ENCODE results near the gene NEDD9. TPM values are rescaled to one million over a fixed set of nuclear protein-coding genes. Genes with fewer than 3 reads are reported as not detected.

NEDD9 gene
- total and polyA plus RNA-seq, 4 donors: 7.5 to 16.8 (median 11.7) TPM

DNA sequence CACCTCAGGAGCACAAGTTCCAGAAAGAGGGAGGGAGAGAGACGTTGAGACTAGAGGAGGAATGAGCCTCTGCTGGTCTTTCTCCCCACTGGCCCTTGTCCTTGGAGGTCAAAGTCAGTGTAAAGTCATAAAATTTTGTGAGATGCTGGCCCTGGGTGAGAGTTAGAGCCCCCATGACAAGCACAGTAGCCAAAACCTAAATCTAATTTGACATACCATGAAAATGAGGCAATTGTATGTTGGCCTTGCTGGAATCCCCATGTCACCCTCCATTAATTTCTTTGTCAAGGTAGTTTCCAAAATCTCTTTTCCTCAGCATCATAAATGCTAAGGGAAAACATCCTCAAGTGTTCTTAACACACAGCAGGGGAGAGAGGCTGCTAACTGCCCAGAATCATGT lies 17.6 kb upstream of the NEDD9 start (continued):
- TF ChIP-seq, protein P1, sequence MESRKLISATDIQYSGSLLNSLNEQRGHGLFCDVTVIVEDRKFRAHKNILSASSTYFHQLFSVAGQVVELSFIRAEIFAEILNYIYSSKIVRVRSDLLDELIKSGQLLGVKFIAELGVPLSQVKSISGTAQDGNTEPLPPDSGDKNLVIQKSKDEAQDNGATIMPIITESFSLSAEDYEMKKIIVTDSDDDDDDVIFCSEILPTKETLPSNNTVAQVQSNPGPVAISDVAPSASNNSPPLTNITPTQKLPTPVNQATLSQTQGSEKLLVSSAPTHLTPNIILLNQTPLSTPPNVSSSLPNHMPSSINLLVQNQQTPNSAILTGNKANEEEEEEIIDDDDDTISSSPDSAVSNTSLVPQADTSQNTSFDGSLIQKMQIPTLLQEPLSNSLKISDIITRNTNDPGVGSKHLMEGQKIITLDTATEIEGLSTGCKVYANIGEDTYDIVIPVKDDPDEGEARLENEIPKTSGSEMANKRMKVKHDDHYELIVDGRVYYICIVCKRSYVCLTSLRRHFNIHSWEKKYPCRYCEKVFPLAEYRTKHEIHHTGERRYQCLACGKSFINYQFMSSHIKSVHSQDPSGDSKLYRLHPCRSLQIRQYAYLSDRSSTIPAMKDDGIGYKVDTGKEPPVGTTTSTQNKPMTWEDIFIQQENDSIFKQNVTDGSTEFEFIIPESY (IDR thresholded peaks at IDR 0.05): no peak
- TF ChIP-seq RXRA (IDR thresholded peaks at IDR 0.05): no peak
- TF ChIP-seq HNF4A (conservative IDR thresholded peaks at IDR 0.05): no peak
- no peak for TF ChIP-seq FOXA2 (IDR thresholded peaks at IDR 0.05)
- TF ChIP-seq TAF1 (conservative IDR thresholded peaks at IDR 0.05): no peak

DNA sequence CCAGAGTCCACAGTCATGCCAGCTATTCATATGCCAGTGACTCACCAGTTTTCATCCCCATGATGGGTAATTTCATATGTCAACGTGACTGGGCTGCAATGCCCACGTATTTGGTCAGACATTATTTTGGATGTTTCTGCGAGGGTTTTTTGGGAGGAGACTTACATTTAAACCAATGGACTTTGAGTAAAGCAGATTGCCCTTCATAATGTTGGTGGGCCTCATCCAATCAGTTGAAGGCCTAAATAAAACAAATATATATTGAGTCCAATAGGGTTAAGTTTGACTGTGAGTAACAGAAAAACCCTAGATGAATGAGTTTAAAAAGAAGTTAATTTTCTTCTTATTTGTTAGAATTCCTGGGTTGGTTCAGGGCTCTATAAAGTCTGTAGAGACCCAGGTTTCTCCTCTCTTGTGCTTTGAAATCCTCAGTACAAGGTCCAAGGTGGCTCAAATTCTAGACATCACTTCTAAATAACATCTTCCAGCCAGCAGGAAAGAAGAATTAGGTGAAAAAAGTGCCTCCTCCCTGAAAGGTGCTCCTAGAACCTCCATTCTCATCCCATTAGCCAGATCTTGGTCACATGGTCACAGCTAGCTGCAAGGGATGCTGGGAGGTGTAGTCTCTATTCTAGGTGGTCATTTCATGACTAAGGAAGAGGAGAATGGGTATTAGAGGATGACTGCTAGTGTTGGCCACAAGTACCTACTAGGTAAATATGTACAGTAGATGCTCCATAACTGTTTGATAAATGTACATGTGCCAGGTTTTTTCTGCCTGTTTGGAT lies 16.7 kb upstream of the NEDD9 start:
- no peak overlapping the region for H3K27ac ChIP-seq (ENCODE audit: low read depth in 1 of 2, low read length in 2 of 2)
- H3K4me3 ChIP-seq (ENCODE audit: low read depth in 1 of 3, low read length in 3 of 3): no peak overlapping the region
- H3K9ac ChIP-seq (ENCODE audit: low read depth in 1 of 2, low read length in 2 of 2): no peak overlapping the region
- no peaks in the 10 kb centered on the region for H3K36me3 ChIP-seq (ENCODE audit: control insufficient read depth in 4 of 4, insufficient read depth in 3 of 4, low read depth in 1 of 4, low read length in 3 of 4)
- H3K9me3 ChIP-seq (ENCODE audit: control insufficient read depth in 4 of 4, low read length in 3 of 4): peaks cover 0 to 3% (median under 1%) of the 10 kb centered on the region in 4 donors
- DNase-seq (ENCODE audit: low spot score): no peak
- H3K4me1 ChIP-seq (ENCODE audit: control insufficient read depth in 4 of 4, insufficient read depth in 4 of 4, low read length in 3 of 4): no peaks in the 10 kb centered on the region
- 96% methylated on average over 3 of the region's 3 CpGs for WGBS
- no peak for TF ChIP-seq NR2F2 (IDR thresholded peaks at IDR 0.05)
- TF ChIP-seq GABPA (IDR thresholded peaks at IDR 0.05 in 1 of 2, conservative IDR thresholded peaks at IDR 0.05 in 1 of 2): no peak
- TF ChIP-seq, protein P2, sequence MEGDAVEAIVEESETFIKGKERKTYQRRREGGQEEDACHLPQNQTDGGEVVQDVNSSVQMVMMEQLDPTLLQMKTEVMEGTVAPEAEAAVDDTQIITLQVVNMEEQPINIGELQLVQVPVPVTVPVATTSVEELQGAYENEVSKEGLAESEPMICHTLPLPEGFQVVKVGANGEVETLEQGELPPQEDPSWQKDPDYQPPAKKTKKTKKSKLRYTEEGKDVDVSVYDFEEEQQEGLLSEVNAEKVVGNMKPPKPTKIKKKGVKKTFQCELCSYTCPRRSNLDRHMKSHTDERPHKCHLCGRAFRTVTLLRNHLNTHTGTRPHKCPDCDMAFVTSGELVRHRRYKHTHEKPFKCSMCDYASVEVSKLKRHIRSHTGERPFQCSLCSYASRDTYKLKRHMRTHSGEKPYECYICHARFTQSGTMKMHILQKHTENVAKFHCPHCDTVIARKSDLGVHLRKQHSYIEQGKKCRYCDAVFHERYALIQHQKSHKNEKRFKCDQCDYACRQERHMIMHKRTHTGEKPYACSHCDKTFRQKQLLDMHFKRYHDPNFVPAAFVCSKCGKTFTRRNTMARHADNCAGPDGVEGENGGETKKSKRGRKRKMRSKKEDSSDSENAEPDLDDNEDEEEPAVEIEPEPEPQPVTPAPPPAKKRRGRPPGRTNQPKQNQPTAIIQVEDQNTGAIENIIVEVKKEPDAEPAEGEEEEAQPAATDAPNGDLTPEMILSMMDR (IDR thresholded peaks at IDR 0.05; ENCODE audit: low read depth, low read length, missing input control): no peak
- no peak for TF ChIP-seq TAF1 (conservative IDR thresholded peaks at IDR 0.05)
- TF ChIP-seq FOXA2 (IDR thresholded peaks at IDR 0.05): no peak
- TF ChIP-seq EGR1 (IDR thresholded peaks at IDR 0.05; ENCODE audit: low read depth in 2 of 2): no peak
- TF ChIP-seq HNF4A (conservative IDR thresholded peaks at IDR 0.05): no peak
- no peak for TF ChIP-seq JUND (IDR thresholded peaks at IDR 0.05)
- TF ChIP-seq HNF4G (IDR thresholded peaks at IDR 0.05): no peak
- TF ChIP-seq YY1 (IDR thresholded peaks at IDR 0.05): no peak
- TF ChIP-seq, protein P3, sequence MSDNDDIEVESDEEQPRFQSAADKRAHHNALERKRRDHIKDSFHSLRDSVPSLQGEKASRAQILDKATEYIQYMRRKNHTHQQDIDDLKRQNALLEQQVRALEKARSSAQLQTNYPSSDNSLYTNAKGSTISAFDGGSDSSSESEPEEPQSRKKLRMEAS (IDR thresholded peaks at IDR 0.05): no peak
- no peak for TF ChIP-seq SP1 (IDR thresholded peaks at IDR 0.05)
- TF ChIP-seq, protein P4, sequence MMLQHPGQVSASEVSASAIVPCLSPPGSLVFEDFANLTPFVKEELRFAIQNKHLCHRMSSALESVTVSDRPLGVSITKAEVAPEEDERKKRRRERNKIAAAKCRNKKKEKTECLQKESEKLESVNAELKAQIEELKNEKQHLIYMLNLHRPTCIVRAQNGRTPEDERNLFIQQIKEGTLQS (IDR thresholded peaks at IDR 0.05): no peak
- no peak for TF ChIP-seq RXRA (IDR thresholded peaks at IDR 0.05)
- TF ChIP-seq FOXA1 (IDR thresholded peaks at IDR 0.05): no peak
- TF ChIP-seq, protein P5, sequence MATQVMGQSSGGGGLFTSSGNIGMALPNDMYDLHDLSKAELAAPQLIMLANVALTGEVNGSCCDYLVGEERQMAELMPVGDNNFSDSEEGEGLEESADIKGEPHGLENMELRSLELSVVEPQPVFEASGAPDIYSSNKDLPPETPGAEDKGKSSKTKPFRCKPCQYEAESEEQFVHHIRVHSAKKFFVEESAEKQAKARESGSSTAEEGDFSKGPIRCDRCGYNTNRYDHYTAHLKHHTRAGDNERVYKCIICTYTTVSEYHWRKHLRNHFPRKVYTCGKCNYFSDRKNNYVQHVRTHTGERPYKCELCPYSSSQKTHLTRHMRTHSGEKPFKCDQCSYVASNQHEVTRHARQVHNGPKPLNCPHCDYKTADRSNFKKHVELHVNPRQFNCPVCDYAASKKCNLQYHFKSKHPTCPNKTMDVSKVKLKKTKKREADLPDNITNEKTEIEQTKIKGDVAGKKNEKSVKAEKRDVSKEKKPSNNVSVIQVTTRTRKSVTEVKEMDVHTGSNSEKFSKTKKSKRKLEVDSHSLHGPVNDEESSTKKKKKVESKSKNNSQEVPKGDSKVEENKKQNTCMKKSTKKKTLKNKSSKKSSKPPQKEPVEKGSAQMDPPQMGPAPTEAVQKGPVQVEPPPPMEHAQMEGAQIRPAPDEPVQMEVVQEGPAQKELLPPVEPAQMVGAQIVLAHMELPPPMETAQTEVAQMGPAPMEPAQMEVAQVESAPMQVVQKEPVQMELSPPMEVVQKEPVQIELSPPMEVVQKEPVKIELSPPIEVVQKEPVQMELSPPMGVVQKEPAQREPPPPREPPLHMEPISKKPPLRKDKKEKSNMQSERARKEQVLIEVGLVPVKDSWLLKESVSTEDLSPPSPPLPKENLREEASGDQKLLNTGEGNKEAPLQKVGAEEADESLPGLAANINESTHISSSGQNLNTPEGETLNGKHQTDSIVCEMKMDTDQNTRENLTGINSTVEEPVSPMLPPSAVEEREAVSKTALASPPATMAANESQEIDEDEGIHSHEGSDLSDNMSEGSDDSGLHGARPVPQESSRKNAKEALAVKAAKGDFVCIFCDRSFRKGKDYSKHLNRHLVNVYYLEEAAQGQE (IDR thresholded peaks at IDR 0.05): no peak
- H3K27me3 ChIP-seq (ENCODE audit: control insufficient read depth in 4 of 4, insufficient read depth in 4 of 4, low read length in 3 of 4): no peaks in the 10 kb centered on the region

All from liver (tissue), 9 donors.